GM18511 (cell line): ENCODE results near the gene PIMREG.

ENCODE experiments used
- ATAC-seq: cut with Tn5 transposase; IDR thresholded peaks from one replicate; pipeline ENCODE4 v1.9.1; 2021; ENCODE audit warnings: mild to moderate bottlenecking, moderate library complexity; ENCODE audit not compliant: unreplicated experiment

Gene PIMREG

DNA sequence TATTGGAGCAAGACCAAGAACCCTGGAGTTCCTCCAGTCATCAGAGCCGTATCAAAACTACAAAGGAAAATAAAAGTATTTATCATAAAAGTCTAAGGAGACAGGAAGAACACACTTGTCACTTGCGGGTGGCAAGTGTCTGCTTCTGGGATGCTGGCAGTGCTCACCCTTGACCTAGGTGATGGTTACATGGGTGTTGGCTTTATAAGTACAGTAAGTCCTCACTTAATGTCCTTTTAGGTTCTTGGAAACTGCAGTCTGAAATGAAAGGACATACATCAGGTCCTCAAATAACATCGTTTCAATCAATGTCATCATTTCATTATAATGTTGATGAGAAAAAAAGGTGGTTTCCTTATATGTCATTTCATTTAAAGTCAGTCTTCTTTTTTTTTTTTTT, 6.3 kb upstream of the PIMREG start:
- no peak for ATAC-seq

DNA sequence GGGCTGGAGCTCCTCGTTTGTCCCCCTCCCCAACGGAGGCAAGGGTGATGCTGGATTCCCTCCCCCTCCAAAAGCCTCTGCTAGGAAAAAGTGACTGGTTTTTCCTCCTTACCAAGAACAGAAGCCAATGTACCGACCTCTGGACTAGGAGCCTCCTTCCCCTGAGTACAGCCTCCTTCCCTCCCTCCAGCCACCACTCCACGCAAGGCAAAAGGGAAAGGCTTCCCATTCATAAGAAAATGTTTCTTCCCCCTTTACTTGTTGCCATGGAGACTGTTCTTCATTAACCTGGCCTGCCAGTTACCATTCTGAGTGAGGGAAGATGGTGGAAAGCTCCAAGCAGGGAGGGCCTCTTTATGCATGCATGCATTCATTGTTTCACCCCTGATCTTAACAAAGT, 4.3 kb upstream of the PIMREG start:
- ATAC-seq = no peak

DNA sequence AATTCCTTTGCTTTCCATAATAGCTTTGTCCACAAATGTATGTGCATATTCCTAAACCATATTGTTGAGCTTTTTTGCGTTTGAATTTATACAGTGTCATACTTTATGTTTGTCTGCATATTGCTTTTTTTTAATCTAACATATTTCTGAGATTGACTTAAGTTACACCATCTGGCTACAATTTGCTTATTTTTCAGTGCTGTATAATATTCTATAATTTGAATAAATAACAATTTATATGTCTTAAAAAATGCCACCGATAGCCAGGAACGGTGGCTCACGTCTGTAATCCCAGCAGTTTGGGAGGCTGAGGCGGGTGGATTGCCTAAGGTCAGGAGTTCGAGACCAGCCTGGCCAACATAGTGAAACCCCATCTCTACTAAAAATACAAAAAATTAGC, 1.5 kb upstream of the PIMREG start:
- ATAC-seq = no peak

DNA sequence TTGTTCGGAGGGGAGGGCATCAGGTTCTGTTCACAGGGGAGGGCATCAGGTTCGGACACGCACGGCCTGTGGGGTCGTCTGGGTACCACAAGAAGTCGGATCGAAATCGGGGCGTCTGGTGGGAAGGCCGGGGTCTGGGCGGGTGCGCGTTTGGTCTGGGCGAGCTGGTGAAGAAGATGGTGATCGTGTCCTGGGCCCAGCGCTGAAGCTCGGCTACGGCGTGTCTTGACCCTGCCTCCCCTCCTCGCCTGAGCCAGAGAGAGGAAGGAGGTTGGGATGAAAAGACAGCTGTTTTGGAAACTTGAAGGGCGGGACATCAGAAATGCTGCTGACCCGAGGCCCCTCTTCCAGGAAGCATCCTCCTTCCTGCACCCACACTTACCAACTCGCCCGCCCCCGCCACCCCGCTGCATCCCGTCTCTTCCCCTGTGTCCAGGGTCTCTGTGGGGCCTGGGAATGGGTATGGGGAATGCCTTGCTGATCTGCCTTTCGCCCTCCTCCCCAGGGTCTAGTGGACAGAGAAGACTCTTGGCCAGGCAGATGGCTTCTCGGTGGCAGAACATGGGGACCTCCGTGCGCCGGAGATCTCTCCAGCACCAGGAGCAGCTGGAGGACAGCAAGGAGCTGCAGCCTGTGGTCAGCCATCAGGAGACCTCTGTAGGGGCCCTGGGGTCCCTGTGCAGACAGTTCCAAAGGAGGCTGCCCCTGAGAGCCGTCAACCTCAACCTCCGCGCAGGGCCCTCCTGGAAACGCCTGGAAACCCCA, 498 bp downstream of the PIMREG start:
- ATAC-seq = no peak

DNA sequence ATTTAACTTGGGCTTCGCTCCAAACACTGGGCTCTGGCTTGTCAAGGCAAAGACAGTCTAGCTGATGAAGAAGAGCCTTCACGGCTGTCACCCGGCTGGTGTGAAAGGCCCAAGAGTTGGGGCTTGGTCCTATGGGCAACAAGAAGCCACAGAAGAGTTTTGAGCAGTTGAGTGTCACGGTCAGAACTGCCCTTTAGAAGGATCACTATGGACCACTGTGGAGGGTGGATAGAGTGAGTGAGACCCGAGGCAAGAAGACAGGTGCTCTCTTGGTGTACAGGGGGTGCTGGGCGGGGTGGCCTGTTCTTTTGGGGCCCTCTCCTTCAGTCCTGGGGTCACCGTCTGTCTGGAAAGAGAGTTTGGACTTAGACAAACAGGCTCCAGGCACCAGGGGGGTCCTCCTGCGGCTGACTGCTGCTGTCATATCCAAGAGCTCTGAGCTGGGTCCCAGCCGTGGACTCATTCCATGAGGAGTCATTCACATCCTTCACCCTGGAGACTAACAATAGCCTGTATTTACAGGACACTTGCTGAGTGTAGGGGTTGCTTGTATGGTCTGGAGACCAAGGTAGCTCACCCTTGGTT, 2.4 kb downstream of the PIMREG start:
- ATAC-seq = no peak

DNA sequence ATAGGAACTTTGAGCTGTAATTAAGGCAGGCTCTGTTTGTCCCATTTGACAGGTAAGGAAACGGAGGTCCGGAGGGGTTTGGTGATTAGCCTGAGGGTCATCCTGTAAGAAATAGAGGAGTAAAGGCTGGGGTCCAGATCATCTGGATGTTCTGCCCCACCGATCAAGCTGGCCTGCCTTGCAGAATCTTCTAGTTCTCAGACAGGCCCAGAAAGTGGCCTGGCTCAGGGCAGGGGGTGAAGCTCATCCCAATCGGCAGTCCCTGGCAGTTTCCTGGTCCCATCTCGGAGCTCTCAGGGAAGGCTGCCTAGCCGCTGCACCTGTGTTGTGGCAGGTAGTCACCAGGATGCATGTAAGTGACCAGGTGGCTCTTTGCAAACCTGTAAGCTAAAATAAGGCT, 4.2 kb downstream of the PIMREG start:
- no peak for ATAC-seq

DNA sequence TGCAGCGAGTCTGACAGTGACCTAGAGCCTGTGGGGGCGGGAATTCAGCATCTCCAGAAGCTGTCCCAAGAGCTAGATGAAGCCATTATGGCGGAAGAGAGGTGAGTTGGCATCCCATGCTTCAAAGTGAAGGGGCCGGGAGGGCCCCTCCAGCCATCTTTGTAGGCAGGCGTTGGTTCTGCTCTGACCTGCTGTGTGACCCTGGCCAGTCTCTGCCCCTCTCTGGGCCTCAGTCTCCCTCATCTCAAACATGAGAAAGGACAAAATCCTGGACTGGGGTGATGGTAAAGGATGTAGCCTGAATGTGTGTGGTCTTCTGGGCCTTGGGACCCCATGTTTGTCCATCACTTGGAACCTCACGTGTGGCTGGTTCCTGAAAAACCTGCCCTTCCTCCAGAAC, 5.1 kb downstream of the PIMREG start:
- ATAC-seq = no peak

DNA sequence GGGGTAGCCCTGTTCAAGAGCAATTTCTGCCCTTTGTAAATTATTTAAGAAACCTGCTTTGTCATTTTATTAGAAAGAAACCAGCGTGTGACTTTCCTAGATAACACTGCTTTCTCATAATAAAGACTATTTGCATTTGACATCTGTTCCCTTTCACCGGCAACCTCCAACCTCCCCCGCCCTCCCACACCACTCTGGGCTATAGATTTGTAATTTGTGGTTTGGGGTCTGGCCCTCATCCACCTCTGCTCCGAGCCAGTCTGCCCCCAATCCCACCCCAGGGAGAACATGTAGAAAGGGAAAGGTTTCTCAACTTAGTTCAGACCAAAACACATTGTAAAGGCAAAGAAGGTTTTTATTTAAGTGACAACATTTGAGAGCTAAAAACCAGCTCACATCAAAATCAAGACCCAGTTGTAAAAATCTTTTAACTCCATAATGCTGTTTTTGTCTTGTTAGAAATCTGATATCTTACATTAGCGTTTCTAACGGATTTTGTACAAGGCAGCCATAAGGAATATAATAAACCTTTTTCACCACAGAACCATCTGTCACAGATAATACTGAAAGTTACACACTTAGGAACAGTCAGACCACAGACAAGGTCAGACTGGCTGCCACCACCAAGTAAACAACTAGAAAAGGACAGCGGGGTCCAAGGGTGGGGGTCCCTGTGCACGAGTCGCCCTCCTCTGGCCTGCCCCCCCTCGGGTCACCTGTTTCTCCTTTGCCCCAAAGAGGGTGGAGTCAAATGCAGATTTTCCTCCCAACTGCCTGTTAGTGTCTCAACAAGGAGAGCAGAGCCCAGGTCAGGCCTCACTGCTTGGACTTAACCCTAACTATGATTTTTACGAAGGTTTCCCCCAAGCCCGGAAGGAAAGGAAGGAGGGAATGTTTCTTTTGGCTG, 6.9 kb downstream of the PIMREG start:
- ATAC-seq = no peak

DNA sequence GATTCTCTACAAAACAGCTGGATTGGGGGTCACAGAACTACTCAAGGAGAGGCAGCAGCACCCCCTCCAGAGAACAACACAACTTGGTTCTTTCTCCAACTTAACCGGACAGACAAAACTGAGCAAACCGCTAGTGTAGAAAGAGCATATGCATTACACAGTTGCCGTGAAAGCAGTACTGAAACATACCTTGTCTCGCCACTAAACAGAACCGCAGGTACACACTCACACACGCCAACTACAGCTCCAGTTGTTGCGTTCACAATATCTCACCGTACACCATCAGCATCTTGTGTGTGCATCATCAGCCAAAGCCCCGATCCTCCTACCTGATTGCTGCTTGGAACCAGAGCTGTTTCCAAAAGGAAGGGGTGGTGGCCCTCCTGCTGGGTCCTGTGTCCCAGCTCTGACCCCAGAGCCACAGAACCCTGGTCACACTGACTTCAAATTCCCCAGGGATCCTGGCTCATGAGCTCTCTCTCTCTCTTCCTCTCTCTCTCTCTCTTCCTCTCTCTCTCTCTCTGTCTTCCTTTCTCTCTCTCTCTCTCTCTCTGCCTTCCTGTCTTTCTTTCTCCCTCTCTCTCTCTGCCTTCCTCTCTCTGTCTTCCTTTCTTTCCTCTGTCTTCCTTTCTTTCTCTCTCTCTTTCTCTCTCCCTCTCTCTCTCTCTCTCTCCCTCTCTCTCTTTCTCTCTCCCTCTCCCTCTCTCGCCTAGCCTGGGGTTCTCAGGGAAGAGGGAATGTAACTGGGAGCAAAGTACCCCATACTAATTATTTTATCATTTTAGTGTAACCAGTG, 8.4 kb downstream of the PIMREG start:
- ATAC-seq = no peak

DNA sequence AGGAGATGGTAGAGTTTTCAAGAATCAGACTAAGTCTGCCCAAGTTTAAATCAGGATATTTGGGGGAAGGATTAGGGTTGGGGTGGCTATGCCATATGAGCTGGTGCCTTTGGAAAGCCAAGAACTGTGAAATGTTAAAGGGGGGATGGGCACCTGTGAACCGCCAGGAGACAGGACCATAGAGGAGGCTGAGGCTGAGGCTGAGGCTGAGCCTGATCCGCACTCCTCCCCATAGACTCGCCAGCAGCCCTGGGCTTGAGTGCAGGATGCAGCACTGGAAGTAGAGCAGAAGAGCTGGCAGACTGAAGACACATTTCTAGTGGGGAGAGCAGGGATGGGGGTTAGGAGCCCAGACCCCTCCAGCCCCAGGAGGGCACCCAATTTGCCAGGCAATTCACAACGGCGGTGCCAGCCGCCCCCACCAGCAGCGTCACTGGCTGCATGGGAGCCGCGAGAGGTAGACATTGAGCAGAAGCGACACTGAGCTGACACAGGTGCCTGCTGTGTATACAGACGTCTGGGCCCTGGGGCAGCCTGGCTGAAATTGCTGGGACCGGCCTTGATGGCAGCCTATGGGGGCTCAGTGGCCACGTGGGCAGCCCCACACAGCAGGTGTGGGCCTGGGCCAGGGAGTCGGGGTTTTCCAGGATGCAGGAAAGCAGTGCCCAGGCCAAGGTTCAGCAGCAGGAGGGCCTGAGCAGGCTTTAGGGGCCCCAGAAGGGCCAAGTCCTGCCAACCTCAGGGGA, 9.2 kb downstream of the PIMREG start:
- no peak for ATAC-seq

DNA sequence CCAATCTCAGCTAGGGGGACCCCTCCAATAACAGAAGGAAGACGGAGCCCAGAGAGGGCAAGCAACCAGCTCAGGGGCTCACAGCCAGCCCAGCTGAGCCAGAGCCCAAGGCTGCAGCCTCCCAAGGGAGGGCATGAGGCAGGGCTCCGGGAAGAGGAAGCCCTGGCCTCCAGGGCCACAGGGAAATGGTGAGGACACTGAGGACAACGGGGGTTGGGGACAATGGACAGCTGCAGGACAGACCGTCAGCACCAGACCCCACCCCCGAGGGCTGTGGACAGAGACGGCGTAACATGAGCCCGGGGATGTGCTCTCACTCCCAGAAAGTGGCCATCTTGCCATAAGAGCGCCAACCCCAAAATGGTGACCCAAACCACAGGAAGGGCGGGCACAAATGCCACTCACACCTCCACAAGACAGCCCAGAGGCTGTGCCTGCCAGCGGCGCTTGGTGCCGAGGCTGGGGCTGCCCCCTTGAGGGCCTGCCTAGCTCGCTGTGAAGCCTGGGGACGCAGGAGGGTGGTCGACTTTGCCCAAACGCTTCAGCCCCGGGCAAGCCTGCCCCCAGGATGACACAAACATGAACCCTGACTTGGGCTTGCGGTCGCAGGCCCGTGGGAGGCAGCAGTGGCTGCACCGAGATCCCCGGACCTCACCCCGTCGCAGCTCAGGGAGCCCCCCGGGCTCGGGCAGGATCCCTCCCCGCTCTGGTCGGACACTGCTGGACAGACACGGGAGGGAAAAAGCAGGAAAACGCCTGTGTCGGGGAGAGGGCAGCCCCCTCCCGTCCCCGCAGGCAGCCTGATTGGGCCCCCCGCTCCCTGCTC, 10.5 kb downstream of the PIMREG start:
- ATAC-seq = no peak

DNA sequence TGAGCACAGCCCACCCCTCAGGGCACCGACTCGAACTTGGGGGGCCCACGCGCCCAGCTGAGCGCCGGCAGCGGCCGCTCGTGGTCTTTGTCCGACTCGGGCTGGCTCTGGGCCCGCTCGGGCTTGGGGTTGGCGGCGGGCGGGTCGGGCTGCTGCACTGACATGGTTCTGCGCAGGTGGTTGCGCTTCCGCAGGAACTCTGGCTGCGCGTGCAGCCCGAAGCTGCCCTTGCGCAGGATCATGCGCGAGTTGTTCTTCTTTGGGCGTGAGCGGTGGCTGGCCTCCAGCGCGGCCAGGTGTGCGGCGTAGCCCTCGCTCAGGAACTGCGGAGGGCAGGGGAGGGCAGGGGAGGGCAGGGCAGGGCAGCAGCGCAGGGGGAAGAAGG, 11.1 kb downstream of the PIMREG start:
- ATAC-seq = no peak

DNA sequence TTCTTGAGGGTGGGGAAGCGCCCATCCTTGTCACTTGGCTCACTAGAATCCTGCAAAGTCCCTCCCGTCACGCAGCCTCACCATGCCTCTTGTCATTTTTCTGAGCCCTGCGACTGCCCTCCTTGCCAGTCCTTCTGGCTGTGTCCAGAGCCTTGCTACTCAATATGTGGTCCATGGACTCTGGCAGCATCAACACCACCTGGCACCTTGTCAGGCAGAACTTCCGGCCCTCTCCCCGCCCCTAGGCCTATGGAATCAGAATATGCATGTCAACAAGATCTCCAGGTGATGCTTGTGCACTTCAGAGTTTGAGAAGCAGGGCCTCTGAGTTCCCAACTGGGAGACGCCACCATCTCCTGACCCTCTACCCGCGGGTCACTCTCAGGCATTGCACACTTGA, 12.1 kb downstream of the PIMREG start:
- ATAC-seq = no peak

DNA sequence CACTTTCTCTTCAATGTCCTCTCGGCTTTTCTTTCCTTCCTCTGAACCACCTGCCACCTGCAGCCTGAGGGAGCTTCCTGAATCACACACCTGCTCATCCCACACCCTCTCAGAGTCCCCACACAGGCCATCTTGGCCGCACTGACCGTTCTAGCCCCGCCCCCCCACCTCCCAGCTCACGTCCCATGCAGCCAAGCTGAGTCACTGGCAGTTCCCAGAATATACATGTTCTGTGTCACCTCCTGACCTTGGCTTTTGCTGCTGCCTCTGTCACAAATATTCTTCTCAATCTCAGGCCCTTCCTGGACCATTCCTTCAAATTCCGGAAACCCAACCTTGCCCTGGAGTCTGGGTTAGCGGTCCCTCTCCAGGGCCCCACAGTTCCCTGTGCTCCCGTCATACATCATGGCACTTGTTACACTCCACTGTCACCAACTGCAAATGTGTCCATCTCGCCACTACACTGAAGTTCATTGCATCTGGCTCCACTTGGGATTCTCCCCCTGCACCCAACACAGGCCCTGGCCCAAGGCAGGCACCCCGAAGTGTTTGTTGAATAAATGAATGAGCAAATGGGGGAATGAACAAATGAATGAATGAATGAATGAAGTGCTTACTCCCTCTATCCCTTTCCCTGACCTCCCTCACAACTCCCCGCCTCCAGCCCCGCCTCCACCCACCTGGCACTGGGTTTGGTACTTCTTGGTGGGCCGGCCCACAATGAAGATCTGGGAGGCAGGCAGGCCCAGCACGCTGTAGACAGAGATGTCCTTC, 12.8 kb downstream of the PIMREG start:
- ATAC-seq = no peak

DNA sequence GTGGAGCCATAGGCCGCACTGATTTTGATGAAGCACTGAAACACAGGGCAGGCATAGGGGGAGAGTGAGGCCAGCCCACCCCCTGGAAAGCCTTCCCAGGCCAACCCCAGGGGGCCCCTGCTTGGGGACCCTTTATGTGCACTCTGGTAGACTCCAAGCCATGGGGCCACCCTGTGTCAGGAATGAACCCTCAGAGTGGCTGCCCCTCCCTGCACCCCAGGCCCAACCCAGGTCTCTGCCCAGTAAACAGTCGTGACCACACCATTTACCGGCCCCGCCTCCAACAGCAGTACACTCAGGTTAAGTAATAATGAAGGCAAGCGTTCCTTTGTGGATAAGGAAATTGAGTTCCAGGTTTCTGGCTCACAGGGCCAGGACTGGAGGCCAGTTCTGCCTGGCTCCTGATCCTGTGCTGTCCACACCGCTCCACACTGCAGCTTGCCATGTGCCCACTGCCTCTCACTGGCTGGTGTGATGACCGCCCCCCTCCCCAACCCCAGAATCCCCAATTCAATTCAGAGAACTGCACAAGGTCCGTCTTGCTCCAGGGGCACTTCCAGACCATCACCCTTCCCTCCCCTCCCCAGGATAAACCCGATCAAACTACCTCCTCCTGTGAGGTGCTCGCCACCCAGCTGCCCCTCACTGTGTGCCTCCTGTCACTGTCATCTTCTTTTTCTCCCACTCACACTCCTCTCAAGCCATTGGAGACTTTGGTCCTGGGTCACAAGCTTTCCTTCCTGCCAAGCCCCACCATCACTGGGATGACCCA, 13.6 kb downstream of the PIMREG start:
- ATAC-seq = no peak

DNA sequence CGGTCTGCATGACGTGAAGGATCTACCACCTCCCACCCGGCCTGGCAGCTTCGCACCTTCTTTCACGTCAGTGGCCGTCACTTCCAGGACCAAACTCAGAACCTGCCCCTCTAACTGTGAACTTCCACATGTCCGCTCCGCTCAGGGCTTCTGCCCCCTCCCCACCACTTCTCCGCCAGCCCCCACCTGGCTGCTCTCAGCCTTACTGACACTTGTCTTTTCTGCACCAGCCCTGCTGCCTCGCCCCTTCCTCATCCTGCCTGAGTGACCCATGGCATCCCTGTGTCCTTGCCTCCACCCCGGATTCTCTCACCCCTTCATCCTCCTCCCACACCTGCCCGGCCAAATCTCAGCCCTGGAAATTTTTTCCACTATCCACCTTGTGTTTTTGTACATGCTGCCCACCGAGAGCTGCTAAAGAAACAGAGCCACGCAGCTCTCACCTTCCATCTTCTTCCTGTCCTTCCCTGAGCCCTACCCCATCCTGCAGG, 14.2 kb downstream of the PIMREG start:
- ATAC-seq = no peak

DNA sequence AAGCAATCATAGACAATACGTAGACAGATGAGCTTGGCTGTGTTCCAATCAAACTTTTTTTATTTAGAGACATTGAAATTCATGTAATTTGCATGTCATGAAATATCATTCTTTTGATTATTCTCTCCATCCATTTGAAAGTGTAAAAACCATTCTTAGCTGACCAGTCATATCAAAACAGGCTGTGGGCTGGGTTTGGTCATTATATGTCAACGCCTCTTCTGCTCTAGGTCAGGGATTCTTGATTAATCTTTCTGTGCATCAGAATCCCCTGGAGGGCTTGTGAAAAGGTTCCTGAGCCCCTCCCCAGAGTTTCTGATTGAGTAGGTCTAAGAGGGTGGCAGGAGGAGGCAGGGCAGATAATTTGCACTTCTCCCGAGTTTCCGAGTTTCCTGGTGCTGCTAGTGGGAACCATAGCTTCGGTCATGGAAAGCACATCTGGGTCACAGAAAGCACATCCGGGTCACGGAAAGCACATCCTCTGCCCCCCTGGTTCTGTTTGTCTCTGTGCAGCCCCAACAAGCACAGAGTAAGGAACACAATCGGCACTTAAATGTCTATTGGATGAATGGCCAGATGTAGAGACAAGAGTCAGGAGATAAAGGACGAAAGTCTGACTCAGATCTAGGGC, 16.4 kb downstream of the PIMREG start:
- ATAC-seq = no peak
